ENCODE results near the gene SDK2.

- TF ChIP-seq, protein P1, sequence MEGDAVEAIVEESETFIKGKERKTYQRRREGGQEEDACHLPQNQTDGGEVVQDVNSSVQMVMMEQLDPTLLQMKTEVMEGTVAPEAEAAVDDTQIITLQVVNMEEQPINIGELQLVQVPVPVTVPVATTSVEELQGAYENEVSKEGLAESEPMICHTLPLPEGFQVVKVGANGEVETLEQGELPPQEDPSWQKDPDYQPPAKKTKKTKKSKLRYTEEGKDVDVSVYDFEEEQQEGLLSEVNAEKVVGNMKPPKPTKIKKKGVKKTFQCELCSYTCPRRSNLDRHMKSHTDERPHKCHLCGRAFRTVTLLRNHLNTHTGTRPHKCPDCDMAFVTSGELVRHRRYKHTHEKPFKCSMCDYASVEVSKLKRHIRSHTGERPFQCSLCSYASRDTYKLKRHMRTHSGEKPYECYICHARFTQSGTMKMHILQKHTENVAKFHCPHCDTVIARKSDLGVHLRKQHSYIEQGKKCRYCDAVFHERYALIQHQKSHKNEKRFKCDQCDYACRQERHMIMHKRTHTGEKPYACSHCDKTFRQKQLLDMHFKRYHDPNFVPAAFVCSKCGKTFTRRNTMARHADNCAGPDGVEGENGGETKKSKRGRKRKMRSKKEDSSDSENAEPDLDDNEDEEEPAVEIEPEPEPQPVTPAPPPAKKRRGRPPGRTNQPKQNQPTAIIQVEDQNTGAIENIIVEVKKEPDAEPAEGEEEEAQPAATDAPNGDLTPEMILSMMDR (IDR thresholded peaks at IDR 0.05) = no peak
- no peak for TF ChIP-seq POLR2A (IDR thresholded peaks at IDR 0.05)
- TF ChIP-seq EP300 (IDR thresholded peaks at IDR 0.05) = no peak
These were observed 167.3 kb downstream of the SDK2 start for GRCh38 chr17:73476890-73477350.
